GM19372 (cell line): ENCODE measurements around the gene AAMP.

Experiments
- ATAC-seq: cut with Tn5 transposase; IDR thresholded peaks from one replicate; pipeline ENCODE4 v1.9.1; 2021; ENCODE audit warnings: mild to moderate bottlenecking, low read depth, moderate library complexity; ENCODE audit not compliant: unreplicated experiment

AAMP gene

DNA sequence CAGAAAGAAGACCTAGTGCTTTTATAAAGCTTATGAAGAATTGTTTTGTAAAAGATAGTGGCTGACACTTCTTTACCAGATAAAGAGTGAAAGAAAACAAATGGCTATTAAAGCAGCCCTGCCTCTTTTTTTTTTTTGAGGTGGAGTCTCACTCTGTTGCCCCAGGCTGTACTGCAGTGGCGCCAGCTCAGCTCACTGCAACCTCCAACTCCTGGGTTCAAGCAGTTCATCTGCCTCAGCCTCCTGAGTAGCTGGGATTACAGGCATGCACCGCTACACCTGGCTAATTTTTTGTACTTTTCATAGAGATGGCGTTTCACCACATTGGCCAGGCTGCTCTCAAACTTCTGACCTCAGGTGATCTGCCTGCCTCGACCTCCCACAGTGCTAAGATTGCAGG, 40.1 kb downstream of the AAMP start:
- ATAC-seq: no peak

DNA sequence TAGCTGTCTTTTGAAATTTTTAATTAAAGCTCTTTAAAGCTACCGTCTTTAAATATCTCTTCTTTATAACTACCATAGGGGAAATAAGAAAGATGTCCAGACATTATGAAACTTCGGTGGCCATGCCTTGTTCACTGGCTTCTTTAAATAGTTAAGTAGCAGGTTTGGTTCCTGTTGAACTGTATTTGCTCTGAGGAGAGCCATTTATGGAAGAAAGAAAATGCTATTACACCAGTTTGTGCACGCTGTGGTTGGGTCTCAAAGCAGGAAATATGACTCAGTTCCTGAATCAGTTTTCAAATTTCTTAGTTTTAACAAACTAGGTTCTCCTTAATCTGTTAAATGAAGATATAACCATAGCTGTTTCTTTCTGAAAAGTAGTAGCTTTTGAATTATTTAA, 40.7 kb downstream of the AAMP start:
- ATAC-seq: peak; percentile 88

DNA sequence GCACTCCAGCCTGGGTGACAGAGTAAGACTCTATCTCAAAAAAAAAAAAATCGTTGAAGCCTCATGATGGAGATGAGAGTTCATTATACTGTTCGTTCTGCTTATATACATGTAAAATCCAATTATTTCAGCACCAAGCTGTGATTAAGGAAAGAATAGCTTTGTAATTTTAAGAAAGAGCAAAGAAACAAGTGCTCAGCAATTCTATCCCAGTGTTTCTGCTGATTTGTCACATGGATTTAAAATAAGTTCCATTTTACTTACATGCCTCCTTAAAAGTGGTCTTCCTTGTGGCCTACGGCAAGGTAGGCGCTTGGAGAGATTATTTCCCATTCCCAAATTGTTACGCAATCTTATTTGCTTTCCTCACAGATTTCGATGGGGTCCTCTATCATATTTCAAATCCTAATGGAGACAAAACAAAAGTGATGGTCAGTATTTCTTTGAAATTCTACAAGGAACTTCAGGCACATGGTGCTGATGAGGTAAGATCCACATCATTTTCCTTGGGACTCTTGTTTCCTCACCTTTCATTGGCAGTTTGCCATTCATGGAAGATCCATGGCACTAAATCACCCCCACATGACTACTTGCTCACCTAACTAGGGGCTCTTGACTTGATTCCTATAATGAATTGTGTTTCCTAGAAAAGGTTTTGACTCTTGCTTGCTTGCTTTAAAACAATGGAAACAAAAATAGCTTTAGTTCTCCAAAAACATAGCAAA, 41.4 kb downstream of the AAMP start:
- ATAC-seq: no peak

DNA sequence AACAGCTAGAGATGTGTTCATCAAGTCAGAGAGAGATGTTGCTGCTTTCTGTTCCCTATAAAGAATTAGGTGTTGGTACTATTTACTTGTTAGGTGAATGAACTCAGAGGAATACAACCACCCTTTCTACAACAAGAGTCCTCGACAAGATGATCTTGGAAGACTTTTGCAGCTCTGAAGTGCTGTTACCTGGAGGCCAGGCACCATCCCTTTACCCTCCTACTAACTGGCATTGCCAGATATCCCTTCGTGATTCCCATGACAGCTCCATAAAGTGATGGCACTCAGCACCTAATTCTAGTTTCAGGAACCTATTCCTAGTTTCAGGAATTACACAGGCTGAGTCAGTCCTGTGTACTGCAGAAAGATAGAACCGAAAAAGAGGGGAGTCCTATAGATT, 43.0 kb downstream of the AAMP start:
- no peak for ATAC-seq

DNA sequence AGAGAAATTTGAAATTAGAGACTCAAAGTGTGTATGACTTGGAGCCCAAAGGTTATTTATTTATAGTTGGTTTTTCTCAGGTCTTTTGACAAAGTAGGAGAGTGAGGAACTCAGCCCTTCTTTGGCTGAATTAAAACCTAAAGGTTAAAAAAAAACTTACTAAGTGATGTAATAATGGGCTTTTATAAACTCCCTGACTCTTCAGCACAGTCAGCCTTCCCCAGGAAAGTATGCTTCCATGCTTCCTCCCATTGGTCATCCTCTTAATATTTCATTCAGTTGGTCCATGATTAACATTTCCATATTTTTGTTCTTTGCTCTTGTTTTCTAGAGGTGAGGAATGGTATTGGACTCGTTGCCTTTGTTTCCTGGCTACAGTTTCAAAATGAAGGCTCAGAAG, 45.8 kb downstream of the AAMP start:
- ATAC-seq: no peak

DNA sequence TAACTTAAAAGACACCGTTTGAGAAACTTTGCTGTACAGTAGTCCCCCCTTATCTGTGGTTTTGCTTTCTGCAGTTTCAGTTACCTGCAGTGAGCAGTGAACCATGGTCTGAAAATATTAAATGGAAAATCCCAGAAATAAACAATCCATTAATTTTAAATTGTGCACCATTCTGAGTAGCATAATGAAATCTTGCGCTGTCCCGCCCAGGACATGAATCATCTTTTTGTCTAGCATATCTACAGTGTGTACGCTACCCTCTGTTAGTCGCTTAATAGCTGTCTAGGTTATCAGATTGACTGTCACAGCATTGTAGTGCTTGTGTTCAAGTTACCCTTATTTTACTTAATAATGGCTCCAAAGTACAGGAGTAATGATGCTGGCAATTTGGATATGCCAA, 46.9 kb downstream of the AAMP start:
- ATAC-seq: no peak

DNA sequence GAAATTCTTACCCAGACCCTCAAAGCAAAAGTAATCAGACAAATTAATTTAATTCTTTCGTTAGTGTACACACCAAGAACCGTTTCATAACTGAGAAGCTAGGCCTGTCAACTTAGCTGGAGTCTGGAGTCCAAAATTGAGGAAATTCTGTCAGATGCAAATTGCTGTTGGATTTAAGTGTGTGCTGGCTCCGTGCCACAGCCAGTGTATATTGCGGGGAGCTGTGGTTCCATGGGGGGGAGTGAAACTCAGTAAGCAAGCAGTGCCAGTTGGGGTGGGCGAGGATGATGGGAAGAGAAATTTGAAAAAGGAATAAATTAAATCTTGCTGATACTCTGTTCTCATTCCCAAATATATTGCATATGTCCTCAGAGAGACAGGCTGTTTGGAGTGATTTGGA, 48.9 kb downstream of the AAMP start:
- ATAC-seq: no peak

DNA sequence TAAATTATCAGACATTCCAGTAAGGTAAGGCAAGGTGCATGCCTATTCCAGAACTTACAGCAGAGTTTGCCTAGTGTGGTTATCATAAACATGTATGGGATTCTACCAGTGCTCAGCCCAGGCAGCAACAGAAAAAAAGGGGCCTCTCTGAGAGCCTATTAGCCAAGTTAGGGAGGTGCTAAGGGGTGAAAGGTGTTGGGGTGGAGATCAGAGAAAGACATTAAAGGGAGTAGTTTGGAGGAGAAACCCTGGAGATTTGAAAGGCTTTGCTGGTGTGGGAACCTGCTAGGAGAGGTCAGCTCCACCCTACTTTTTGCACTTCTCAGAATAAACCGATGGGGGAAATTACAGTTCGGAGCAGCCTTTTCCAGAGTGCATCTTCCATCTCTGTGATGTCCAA, 50.0 kb downstream of the AAMP start:
- no peak for ATAC-seq

DNA sequence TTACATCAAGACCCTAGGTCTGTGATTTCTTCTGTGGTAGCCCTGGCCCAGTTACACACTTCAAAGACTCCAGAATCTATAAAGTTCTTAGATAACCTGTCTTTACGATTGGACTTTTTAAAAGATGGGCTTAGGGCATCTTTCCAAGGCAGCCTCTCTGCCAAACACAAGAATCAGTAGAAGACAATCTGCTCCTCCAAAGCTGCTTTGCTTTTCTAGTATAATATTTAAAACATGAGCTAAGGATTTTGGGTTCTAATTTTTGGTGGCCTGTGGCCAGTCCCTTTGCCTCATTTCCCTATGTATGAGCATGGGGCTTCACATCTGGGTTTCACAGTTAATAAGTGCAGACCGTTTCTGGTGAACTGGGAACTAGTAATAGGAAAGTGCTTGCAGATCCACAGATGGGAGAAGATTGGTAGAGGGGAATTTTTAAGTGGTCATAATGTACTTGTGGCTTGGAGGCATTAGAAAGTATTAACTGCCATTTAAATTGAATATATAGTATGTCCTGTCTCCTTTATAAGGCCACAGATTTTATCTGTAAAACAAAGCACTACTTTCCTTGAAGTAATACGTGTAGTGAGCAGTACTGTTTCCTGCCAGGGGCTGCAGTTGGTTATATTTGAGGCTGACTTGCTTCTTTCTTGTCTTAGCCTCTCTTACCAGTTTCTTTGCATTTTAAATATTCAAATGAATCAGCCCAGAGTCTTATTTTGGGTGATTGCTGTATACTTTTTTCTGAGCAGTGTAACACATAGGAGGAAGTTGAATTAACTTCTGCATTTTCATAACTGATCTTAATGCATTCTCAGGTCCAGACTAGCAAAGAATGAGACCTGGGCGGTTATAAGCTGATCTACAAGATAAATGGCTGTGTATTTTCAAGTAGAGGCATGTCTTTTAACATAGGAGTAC, 51.4 kb downstream of the AAMP start:
- no peak for ATAC-seq

DNA sequence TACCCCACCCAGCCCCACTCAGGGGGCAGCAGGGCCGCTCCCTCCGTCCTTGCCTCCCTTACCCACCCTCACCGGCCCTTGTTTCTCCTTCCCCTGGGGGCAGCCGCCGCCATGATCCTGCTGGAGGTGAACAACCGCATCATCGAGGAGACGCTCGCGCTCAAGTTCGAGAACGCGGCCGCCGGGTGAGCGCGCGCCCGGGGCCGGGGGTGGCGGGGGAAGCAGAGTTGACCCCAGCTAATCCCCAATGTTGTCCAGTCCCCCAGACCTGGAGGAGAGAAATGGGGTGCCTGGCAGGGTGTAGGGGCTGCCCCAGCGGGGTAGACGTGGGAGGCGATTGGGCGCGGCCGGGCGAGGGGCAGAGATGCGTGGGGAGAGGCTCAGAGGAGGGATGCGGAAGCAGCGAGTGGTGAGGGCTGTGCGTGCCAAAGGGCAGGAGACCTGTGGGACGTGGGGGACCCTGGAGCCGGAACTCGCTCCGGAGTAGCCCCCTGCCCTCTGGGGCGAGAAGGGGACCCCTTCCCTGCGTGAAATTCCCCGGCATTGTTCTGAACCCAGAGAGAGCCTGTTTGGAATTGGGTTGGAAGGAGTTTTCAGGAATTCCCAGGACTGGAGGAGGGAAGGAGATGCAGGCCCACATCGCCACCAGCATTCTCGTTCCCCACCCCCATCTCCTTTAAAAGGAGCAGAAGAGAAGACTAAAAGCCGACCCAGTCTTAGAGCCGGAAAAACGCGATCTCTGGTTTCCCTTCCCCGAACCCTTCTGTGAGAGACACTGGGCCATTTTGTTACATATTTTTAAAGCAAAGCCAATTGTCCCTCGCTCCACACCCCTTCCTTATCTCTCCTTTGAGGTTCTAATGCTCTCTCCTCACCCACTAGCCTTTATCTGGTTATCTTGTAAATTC, 52.3 kb downstream of the AAMP start:
- peak; percentile 37 for ATAC-seq

DNA sequence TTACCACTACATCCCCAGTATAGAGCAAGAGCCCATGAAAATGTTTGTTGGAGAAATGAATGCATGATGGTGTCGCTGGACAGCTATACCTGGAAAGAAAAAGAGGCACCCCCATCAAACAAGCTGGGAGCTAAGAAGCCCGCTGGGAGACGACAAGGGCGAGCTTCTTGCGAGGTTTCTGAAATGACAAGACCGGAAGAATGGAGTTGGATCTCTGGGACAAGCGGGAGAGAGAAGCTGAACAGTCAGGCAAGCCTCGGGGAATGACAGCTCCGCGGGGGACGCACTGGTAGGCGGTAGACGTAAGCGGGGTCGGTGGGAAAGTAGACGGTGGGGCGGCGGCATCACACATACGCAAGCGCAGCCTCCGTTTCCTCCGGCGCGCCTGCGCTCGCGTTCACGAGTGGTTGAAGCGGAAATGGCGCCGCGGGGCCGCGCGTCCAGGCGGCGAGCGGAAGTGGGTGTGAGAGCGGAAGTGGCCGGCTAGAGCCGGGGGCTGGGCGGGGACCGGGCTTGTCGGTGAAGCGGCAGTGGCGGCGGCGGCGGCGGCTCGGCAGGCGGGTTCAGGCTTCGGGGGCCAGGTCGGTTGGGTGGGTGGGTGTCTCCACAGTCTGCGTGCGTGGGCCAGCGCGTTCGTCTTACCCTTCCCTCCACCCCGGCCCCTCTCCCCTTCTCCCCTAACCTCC, 53.1 kb downstream of the AAMP start, which contains the start of gene ARPC2:
ARPC2 (plus strand) TSS at position 516 of the 686 bp plus-strand sequence. CDS start 282 bp downstream, outside the sequence.
- ATAC-seq: peak; percentile 60

DNA sequence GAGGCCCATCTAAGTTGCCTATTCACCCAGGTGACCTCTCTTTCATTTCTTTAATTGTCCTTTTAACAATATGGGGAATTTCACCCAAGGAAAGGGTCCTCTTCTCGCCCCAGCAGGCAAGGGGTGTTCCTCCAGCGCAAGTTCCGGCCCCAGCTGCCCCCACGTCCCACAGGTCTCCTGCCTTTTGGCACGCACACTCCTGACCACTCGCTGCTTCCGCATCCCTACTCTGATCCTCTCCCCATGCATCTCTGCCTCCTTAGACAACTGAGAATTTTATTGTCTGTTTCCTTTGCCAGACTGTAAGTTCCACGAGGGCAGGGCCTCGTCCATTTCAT, 53.6 kb downstream of the AAMP start:
- ATAC-seq: no peak
